Measurements from ENCODE around the gene SLC23A1. TPM values are rescaled to one million over a fixed set of nuclear protein-coding genes. Genes with fewer than 3 reads are reported as not detected.
A peak's percentile ranks its signal among the peaks of the same experiment; 100 is the strongest.

The SLC23A1 gene
- total and polyA plus RNA-seq, 2 of the 13 experiments (the other 11 are each of a cell fraction or from before 2014, with no cell fraction given) = 6.0 to 6.6 TPM

DNA sequence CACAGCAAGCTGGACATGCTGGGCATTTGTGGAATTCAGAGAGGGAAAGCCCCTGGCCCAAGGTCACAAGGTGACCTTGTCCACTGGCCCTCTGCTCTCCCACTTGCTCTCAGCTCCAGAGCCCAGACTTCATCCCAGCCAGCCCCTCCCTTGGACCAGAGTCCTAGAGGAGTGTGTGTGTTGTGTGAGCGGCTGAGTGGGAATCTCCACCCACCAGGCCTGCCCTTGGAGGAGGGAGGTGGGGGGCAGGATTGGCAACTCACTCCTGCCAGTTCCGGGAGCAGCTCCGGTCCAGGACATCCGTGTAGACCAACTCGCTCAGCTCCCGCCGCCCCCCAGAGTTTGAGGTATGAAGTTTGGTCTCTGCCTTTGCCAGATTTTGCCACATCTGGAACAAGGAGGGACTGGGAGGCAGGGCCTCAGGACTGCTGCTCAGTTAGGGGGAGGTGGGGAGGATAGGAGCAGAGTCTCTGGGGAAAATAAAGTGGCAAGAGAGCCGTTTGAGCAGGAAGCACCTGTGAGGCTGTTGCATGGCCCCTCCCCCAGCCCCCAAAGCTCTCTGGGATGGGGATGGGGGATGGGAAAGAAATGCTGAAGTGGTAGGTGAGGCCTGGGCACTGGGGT is 5.2 kb upstream of the SLC23A1 start (continued):
- TF ChIP-seq, protein P1, sequence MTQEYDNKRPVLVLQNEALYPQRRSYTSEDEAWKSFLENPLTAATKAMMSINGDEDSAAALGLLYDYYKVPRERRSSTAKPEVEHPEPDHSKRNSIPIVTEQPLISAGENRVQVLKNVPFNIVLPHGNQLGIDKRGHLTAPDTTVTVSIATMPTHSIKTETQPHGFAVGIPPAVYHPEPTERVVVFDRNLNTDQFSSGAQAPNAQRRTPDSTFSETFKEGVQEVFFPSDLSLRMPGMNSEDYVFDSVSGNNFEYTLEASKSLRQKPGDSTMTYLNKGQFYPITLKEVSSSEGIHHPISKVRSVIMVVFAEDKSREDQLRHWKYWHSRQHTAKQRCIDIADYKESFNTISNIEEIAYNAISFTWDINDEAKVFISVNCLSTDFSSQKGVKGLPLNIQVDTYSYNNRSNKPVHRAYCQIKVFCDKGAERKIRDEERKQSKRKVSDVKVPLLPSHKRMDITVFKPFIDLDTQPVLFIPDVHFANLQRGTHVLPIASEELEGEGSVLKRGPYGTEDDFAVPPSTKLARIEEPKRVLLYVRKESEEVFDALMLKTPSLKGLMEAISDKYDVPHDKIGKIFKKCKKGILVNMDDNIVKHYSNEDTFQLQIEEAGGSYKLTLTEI (CRISPR knock-in tag; conservative IDR thresholded peaks at IDR 0.05) = no peak

DNA sequence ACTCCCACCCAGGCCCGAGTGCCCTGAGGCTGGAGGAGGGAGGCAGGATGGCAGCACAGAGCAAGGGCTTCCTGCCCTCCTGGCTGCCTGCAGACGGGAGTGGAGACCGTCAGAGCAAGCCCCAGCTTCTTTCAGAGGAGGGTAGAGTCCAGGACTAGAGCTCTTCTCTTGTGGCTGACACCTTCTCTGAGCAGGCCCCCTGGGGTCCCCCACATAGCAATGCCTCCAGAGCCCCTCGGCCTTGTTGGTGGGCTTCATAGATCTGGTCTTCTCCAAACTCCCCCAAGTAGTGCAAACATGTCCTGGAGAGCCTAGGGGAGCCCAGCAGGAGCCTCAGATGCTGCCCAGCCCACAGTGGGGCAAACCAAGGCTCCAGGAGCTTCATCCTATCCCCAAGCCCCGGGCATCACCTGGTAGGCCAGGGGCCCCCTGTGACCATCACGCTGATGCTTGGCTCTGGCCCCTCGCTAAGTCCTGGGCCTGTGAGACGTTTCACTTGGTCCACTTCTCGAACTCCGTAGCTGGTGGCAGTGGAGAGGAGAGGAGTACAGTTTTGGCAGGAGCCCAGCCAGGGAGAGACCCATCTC is 4.6 kb upstream of the SLC23A1 start:
- Histone ChIP-seq H2AFZ (ENCODE audit: low read length) (no peak overlapping the region), H3K9me3 (ENCODE audit: low read length) (no peaks in the 10 kb centered on the region), H3K4me1 (ENCODE audit: insufficient read depth, low read length) (peaks cover 74% of the 10 kb centered on the region), H3K36me3 (replicated peaks in 1 of 2; ENCODE audit: control insufficient read depth in 1 of 2, insufficient read depth in 2 of 2, low read length in 2 of 2) (no peaks in the 10 kb centered on the region), H4K20me1 (ENCODE audit: insufficient read depth, low read length) (no peaks in the 10 kb centered on the region), H3K27ac (ENCODE audit: extremely low read length, insufficient read depth, low read length) (peak overlapping the region; percentile 38), H3K4me3 (replicated peaks in 1 of 3; ENCODE audit: insufficient read depth in 1 of 3, low read depth in 2 of 3, low read length in 3 of 3) (peak overlapping the region; percentile 32 to 67 (median 47)), H3K27me3 (ENCODE audit: control insufficient read depth in 1 of 2, insufficient read depth in 2 of 2, low read length in 2 of 2) (no peaks in the 10 kb centered on the region; a peak in 1 of 5 replicates), H3K9ac (ENCODE audit: insufficient read depth, low read depth, low read length) (peak overlapping the region; percentile 48), H3K79me2 (ENCODE audit: insufficient read depth, low read length) (peaks cover 12% of the 10 kb centered on the region), H3K4me2 (ENCODE audit: low read depth, low read length) (peak overlapping the region; percentile 88)
- POLR2A ChIA-PET = interaction anchor here (0.9 to 3.0 kb wide), 6 partner anchors 13 to 115 kb away, joined by 3 to 12 read pairs (median 4); partner anchors contain the start of genes PAIP2 and SPATA24
- intact Hi-C loops (cut with micrococcal nuclease; ENCODE audit: unreplicated experiment) (no loop called here), in situ Hi-C loops (cut with HindIII; ENCODE audit: extremely low pct_ligation_motif_present, low pct_unique_long_range_greater_than_20kb) (no loop called here)
- CTCF ChIA-PET (ENCODE audit: low intra/inter-chr PET ratio, low total read pairs) = no interaction called here
- peak; percentile 8 for ATAC-seq
- FAIRE-seq = no peak
- BruUV-seq (replicated peaks) = no TSS peak
- DNase-seq (ENCODE audit: low spot score) = no peak
- WGBS (ENCODE audit: low lambda C conversion rate) = 2% methylated on average over 7 of the region's 10 CpGs
- TF ChIP-seq, protein P2, sequence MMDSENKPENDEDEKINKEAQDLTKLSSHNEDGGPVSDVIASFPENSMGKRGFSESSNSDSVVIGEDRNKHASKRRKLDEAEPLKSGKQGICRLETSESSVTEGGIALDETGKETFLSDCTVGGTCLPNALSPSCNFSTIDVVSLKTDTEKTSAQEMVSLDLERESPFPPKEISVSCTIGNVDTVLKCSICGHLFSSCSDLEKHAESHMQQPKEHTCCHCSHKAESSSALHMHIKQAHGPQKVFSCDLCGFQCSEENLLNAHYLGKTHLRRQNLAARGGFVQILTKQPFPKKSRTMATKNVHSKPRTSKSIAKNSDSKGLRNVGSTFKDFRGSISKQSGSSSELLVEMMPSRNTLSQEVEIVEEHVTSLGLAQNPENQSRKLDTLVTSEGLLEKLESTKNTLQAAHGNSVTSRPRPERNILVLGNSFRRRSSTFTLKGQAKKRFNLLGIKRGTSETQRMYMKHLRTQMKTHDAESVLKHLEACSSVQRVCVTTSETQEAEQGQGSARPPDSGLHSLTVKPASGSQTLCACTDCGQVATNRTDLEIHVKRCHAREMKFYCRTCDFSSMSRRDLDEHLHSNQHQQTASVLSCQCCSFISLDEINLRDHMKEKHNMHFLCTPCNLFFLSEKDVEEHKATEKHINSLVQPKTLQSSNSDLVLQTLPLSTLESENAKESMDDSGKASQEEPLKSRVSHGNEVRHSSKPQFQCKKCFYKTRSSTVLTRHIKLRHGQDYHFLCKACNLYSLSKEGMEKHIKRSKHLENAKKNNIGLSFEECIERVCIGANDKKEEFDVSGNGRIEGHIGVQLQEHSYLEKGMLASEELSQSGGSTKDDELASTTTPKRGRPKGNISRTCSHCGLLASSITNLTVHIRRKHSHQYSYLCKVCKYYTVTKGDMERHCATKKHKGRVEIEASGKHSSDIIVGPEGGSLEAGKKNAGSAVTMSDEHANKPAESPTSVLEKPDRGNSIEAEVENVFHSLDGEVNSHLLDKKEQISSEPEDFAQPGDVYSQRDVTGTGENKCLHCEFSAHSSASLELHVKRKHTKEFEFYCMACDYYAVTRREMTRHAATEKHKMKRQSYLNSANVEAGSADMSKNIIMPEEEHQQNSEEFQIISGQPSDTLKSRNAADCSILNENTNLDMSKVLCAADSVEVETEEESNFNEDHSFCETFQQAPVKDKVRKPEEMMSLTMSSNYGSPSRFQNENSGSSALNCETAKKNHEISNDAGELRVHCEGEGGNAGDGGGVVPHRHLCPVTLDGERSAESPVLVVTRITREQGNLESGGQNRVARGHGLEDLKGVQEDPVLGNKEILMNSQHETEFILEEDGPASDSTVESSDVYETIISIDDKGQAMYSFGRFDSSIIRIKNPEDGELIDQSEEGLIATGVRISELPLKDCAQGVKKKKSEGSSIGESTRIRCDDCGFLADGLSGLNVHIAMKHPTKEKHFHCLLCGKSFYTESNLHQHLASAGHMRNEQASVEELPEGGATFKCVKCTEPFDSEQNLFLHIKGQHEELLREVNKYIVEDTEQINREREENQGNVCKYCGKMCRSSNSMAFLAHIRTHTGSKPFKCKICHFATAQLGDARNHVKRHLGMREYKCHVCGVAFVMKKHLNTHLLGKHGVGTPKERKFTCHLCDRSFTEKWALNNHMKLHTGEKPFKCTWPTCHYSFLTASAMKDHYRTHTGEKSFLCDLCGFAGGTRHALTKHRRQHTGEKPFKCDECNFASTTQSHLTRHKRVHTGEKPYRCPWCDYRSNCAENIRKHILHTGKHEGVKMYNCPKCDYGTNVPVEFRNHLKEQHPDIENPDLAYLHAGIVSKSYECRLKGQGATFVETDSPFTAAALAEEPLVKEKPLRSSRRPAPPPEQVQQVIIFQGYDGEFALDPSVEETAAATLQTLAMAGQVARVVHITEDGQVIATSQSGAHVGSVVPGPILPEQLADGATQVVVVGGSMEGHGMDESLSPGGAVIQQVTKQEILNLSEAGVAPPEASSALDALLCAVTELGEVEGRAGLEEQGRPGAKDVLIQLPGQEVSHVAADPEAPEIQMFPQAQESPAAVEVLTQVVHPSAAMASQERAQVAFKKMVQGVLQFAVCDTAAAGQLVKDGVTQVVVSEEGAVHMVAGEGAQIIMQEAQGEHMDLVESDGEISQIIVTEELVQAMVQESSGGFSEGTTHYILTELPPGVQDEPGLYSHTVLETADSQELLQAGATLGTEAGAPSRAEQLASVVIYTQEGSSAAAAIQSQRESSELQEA (CRISPR knock-in tag; IDR thresholded peaks at IDR 0.05; ENCODE audit: not compliant biosample characterization) = peak; percentile 18
- TF ChIP-seq ZNF33B (CRISPR knock-in tag; IDR thresholded peaks at IDR 0.05) (peak; percentile 44; the same call in 1 of the 2 replicates), ZNF333 (CRISPR knock-in tag; IDR thresholded peaks at IDR 0.05; ENCODE audit: borderline replicate concordance) (0 out of 2 replicates have a peak, but pooled peaks have one; percentile 13), ZNF547 (CRISPR knock-in tag; IDR thresholded peaks at IDR 0.05) (0 out of 2 replicates have a peak, but pooled peaks have one; percentile 40), ZNF33A (CRISPR knock-in tag; IDR thresholded peaks at IDR 0.05; ENCODE audit: borderline replicate concordance) (no peak), BORCS8-MEF2B (CRISPR knock-in tag; IDR thresholded peaks at IDR 0.05) (peak; percentile 50; the same call in 1 of the 2 replicates), HNRNPH1 (optimal IDR thresholded peaks at IDR 0.05; ENCODE audit: low read depth, low read length) (no peak), REXO4 (CRISPR knock-in tag; IDR thresholded peaks at IDR 0.05; ENCODE audit: borderline replicate concordance) (no peak), HHEX (CRISPR knock-in tag; IDR thresholded peaks at IDR 0.05) (no peak), SP4 (CRISPR knock-in tag; IDR thresholded peaks at IDR 0.05) (peak; percentile 15; the same call in 1 of the 2 replicates), HIVEP1 (CRISPR knock-in tag; IDR thresholded peaks at IDR 0.05) (no peak)

All from HepG2 (cell line).